Activated CD4-positive, alpha-beta T cell treated with anti-CD3 and anti-CD28 coated beads, Interleukin-2, amount 50 U/mL, for 48 hours (primary cell): ENCODE results near the gene RIOK1.

Experiments
- DNase-seq, 2 experiments: peaks; one replicate each; pipeline ENCODE4 v3.0.0-alpha.2; 2020

Gene RIOK1

DNA sequence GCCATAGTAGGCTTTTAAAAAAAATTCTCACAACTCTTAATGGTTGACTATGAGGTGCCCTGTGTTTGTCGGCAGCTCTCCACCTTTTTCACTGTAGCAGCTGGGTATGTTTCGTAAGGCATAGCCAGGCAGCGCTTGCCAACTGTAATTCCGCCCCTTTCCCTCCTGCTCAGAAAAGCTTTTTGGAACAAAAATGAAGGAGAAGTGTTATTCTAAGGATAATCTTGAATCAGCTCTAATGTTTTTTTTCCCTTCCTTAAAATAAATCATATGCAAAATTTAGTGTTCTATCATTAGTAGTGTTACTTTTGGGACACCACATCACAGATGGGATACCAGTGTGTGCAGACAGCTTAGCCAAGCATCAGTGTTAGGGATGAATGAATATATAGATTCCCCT lies 21.2 kb downstream of the RIOK1 start:
- DNase-seq: no peak

DNA sequence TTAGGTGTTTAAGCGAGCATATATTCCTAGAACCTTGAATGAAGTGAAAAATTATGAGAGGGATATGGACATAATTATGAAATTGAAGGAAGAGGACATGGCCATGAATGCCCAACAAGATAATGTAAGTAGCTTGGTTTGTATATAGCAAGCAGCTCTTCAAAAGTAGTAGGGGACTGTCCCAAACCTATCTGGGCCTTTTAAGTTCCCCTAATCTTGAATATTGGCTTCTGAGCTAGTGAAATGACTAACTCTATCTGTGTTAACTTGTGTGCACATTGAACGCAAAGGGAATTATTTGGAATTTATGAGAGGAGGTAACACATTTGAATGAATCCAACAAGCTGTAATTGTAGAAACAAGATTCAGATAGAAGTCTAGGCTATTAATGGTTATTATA lies 21.7 kb downstream of the RIOK1 start:
- DNase-seq: no peak

DNA sequence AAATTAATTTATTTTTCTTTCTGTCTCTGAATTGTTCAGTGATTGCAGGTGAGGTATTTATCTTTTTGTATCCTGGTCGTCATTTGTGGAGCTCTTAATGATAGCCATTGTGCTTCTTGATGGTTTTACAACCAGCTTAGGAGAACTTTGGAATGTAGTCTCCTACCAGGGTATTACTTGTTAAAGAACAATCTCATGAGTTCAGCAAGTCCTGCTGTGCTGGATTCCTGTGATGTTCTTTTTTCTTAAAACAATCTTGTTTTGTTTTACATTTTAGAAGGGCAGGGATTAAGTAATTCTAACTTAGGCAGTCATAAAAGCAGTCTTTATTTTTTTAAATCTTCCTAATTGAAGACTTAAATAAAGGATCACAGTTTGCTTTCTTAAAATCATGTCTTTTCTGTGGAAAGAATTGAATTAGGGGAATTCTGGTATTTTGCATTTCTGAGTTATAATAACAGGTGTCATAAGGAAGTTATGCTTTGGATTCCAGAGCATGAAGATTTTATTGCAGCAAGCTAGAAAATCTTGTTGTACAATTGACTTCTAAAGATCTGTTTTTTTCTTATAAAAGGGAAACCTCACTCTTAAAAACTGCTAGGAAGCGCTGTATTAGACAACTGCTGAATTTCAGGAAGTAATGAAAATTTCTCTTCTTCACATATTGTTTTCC lies 23.7 kb downstream of the RIOK1 start:
- DNase-seq: no peak

DNA sequence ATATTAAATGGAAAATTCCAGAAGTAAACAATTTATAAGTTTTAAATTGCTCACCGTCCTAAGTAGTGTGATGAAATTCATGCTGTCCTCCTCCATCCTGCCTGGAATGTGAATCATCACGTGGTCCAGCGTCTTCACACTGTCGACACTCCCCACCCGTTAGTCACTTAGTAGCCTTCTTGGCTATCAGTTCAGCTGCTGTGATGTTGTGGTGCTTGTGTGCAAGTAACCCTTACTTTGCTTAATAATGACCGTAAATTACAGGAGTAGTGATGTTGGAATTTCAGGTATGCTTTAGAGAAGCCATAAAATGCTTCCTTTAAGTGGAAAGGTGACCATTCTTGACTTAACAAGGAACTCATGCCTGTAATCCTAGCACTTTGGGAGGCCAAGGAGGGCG lies 25.2 kb downstream of the RIOK1 start:
- DNase-seq: no peak

DNA sequence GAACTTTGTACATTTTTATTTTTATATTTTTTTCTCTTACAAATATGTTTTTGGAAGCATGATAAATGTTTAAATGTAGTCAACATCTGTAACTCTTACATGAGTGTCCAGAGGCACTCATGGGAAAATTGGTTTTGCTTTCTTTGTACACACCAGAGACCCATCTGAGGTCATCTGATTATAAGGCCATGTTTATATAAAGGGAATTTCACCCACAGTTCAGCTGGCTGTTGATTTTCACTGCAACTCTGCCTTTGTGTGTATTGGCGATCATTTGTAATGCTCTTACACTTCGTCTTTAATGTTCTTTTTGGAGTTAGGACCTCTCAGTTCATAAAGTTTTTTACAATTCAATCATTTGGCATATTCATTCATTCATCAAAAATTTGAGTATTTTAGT lies 28.1 kb downstream of the RIOK1 start:
- DNase-seq: no peak

DNA sequence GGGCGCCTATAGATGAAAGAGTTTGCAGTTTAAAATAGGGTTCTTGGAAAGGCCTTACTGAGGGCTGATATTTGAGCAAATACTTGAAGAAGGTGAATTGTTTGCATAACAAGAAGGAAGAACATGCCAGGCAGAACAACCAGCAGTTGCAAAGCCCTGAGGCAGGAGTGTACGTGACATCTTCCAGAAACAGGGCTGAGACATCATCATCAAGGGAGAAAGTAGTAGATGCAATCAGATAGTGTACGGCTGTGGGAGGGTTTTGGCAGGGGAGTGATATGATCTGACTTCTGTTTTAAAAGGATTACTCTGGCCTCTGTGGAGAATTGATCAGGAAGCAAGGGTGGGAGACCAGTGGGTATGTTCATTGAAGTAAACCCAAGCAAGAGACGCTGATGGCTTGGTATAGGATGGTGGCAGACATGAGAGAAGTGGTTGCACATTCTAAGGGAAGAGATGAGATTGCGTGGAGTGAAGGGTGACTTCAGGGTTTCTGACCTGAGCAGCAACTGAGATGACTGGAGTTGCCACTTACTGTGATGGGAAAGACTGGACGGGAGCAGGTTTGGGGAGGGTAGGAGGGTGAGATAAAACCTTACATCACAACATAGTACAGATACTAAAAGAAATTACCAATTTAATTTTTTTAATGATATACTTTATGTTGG lies 28.8 kb downstream of the RIOK1 start:
- DNase-seq: no peak

DNA sequence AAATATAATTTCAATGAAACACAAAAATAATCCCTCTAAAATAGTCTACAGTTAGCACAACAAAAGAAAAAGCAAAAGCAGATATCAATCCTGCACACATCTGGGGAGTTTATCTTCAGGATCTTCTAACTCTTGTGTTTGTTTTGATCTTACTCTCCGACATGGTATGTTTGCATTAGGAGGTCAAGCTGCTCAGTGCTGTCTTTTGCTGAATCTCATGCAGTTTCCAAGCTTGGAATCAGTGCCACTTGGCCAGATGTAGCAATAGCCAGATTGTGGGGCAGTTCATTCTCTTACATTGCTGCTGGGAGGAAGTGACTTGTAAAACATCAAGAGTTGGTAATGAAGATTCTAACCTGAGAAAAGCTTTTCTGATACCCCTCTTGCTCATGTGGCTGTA lies 29.5 kb downstream of the RIOK1 start:
- no peak for DNase-seq

DNA sequence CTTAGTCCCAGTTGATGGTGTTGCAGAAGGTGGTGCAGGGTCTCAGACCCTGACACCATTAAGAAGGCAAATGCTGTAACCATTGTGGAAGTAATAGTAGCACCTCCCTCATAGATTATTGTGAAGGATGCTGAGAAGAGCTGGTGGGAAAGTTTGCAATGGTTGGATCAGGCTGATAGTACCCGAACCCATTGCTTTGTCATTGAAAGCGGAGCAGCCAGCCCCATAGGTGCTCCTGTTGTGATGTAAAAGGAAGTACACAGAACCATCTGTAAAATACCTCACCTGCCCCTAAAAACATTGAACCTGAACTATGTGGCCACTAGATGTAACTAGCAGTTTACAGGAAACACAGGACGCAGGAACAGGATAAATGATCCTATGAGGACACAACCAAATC lies 31.5 kb downstream of the RIOK1 start:
- no peak for DNase-seq

DNA sequence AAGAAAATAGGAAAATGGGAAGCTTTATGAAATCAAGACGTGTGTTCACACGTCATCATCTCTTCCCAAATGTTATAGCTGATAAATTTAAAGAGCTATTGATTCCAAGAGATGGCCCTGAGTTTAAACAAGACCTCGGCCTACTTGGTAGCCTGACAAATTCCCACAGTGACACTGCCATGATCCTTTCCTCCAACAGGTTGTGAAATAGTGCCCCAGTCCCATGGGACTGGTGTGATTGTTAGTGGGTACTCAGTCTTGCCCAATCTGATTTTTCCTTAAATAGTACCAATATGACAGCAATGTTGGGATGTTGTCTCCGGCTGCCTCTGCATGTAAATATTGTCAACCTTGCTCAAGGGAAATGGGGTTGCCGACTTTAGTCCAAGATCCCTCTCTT lies 34.5 kb downstream of the RIOK1 start:
- no peak for DNase-seq

DNA sequence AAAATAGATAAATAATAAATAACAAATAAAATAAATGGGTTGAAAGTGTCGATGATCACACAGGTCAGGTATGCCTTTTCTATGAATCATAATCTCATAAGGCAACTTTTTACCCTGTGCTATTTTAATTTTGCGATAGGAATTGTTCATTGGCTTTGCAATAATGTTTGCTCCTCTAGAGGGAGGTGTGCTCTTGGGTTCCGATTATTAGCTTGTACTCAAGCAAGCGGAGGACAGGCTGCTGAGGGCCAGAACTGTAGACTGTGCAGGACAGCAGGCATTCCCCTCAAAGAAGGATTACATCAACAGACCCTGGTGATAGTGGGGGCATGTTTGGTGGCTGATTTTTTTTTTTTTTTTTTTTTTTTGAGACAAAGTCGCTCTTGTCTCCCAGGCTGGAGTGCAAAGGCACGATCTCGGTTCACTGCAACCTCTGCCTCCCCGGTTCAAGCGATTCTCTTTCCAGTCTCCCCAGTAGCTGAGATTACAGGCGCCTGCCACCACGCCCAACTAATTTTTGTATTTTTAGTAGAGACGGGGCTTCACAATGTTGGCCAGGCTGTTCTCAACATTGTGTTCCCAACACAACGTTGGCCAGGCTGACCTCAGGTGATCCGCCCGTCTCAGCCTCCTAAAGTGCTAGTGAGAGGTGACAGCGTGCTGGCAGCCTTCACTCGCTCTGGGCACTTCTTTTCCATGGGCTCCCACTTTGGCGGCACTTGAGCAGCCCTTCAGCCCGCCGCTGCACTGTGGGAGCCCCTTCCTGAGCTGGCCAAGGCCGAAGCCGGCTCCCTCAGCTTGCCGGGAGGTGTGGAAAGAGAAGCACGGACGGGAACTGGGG lies 35.6 kb downstream of the RIOK1 start:
- DNase-seq: no peak

DNA sequence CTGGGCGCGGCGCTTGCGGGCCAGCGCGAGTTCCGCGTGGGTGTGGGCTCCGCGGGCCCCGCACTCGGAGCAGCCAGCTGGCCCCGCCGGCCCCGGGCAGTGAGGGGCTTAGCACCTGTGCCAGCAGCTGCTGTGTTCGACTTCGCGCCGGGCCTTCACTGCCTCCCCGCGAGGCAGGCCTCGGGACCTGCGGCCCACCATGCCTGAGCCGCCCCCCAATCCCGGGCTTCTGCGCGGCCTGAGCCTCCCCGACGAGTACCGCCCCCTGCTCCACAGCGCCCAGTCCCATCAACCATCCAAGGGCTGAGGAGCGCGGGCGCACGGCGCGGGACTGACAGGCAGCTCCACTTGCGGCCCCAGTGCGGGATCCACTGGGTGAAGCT lies 36.2 kb downstream of the RIOK1 start:
- DNase-seq: no peak

DNA sequence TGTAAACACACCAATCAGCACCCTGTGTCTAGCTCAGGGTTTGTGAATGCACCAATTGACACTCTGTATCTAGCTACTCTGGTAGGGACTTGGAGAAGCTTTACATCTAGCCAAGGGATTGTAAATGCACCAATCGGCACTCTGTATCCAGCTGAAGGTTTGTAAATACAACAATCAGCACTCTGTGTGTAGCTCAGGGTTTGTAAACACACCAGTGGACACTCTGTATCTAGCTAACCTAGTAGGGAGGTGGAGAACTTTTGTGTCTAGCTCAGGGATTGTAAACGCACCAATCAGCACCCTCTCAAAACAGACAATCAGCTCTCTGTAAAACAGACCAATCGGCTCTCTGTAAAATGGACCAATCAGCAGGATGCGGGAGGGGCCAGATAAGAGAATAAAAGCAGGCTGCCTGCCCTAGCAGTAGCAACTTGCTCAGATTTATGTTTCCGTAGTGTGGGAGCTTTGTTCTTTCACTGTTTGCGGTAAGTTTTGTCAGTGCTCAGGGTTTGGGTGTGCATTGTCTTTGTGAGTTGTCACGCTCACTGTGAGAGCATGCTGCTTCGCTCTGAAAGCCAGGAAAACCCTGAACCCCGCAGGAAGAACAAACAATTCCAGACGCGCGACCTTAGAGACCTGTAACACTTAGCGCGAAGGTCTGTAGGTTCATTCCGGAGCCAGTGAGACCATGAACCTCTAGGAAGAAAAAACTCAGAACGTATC lies 37.0 kb downstream of the RIOK1 start:
- no peak for DNase-seq

DNA sequence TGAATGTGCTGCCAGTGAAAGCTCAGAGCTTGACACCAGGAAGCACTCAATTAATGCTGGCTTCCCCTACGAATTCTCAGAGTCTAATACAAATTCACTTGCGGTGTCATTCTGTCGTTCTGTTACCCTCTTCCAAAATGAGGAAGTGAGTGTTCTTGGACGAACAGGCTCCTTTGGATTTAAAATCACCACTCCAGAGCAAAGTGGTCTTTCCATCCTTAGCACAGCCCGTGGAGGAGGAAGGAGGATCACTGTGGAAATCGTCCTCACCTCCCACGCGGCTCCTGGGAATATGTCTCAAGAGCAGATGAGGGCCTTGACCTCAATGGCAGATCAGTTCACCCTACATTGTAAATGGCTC lies 41.7 kb downstream of the RIOK1 start:
- DNase-seq: no peak

DNA sequence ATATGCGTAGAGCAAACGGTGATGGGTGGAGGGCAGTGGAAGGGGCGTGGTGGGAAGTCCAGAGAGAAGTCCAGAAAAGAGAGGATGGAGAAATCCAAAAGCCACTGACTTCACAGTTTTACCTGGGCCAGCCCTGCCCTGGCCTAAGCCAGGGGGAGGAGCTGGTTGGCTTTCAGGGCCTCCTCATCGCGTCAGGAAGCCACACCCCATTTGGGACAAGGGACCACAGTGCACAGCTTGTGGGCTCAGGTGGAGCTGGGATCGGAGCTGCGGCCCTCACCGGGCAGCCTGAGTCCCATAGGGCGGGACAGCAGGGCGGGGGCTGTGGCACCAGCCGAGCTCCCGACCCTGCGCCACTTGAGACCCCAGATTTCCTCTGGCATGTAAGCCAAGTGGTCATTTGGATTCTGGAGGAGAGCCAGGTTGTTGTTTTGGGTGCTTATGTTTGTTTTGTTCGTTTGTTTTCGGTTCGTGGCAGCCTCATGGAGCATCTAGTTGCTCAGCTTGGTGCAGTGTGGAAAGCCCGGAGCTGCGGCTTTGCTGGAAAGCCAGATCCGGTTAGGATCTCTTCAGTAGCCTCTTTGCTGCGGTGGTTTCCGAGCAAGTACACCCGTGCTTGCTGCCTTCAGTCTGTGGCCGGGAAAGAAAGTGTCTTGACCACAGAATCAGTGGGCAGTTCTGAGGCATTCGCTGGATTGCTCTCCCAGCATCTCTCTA lies 42.2 kb downstream of the RIOK1 start:
- DNase-seq: no peak

DNA sequence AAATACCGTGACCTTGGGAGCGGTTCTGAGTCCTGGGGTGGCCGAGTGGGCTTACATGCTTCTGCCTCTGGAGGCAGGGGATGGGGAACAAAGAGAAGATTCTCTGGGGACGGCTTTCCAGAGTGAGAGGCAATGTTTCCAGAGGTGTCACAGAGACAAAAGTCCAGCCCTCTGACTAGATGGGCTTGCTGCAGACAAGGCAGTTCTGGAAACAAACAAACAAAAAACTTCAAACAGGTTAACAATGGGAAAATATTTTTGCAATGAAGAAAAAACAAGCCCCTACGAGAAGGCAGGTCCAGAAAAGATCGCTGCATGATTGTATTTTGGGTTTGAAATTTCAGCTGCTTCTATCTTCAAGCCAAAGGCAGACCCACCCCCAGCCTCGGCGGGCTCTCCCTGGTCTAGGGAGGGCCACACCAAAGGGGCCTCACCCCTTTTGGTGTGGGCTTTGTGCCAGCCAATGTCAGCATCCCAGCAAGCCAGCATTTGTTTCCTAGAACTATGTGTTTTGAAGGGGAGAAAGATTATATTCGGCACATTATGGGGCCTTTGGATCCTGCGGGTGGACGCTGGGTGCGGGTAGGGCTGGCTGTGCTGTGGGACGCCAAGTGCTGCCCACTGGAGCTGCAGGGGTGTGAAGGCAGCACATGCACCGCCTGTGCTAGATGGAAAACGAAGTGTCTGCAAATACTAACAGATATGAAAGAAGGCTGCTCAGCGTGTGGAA lies 42.9 kb downstream of the RIOK1 start:
- no peak for DNase-seq

DNA sequence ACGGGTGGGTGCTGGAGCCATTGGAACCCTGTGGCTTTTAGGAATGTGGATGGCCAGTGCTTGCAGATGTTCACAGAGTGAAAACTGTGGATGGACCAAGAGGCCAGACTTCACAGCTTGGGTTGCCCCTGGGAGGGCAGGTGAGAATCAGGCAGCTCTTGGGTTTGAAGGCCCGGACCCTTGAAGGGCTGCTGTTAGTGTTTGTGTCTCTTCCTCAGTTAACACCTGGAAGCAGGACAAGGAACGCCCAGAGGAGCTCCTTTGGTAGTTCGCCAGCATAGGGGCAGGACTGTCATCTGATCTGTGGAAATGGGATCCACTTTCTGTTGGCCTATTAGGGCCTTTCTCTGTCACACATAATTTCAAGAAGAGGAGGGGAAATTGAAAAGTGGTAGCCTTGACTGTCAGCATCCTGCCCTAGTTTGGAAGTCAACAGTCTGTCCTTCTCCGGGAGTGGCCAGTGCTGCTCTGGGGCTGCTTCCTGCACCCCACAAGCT lies 43.6 kb downstream of the RIOK1 start:
- DNase-seq: no peak

DNA sequence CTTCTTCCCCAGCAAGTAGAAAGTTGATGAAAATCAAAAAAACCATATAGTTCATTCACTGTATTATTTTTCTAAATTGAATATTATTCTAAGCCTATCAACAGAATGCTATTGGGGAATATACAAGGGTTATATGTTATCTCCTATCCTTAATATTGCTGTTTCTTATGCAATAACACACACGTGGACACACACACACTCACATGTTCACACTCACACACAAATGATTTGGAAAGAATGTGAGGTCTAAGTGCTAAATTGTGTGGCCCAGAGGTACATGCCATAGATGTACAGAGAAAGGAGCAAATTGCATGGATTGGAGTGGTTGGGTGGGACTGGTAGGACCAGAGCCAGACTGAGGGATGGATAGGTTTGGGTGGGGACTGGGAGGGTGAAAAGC lies 45.1 kb downstream of the RIOK1 start:
- DNase-seq: no peak

DNA sequence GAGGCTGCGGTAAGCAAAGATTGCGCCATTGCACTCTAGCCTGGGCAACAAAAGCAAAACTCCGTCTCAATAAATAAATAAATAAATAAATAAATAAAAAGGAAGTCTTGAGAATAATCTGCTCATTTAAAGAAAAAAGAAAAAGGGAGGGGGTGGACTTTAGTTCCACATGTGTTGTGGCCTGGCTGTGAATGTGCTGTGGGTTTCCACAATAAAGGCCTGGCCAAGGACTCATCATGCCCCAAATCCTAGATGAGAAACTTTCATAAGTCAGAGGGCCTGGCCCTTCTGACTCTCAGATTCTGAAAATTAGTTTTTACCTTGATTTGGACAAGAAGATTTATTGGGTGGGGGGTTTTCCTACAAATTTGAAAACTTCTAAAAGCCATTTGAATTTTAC lies 48.4 kb downstream of the RIOK1 start:
- DNase-seq: no peak

DNA sequence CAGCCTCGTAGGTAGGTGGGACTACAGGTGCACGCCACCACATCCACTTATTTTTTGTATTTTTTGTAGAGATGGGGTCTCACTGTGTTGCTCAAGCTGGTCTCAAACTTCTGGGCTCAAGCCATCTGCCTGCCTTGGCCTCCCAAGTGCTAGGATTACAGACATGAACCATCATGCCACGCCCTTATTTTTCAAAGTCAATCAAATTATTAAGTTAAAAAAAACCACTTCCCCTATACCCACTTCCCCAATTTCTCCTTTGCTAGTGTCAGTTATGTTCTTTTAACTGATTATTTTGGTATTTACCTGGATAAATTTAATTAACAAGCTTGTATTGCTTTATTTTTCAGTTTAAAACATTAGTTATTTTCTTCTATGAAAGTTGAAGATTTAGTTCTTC lies 49.6 kb downstream of the RIOK1 start:
- no peak for DNase-seq

DNA sequence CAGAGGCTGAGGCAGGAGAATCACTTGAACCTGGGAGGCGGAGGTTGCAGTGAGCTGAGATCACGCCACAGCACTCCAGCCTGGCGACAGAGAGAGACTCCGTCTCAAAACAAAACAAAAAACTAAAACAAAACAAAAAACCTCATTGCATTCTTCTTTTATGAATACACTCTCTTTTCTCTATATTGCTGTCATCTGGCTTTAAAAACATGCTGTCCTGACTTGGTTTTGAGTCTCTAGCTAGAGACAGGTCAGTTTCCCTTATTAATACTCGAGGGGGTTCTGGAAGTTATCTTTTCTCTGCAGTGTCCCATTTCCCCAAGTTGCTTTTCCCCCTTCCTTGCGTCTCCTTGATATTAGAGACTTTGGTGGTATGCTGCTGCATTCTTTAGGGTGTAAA lies 50.9 kb downstream of the RIOK1 start:
- no peak for DNase-seq

DNA sequence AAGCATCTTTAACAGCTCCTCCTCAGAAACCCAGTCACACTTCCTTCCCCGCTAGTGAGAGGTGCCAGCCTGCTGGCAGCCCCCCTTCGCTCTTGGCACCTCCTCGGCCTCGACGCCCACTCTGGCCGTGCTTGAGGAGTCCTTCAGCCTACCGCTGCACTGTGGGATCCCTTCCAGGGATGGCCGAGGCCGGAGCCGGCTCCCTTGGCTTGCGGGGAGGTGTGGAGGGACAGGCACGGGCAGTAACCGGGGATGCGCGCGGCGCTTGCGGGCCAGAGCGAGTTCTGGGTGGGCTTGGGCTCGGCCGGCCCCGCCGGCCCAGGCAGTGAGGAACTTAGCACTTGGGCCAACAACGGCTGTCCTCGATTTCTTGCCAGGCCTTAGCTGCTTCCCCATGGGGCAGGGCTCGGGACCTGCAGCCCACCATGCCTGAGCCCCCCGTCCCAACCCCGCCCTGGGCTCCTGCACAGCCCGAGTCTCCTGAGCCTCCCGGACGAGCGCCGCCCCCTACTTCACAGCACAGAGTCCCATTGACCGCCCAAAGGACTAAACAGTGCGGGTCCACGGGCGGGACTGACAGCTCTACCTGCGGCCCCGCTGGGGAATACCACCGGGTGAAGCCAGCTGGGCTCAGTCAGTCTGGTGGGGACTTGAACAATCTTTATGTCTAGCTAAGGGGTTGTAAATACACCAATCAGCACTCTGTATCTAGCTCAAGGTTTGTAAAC lies 51.6 kb downstream of the RIOK1 start:
- no peak for DNase-seq
